Esophagus squamous epithelium (tissue), 4 donors: ENCODE measurements around the gene LPP.
"Not testable (repeated sequence)": the region's sequence is repeated elsewhere in the genome, so short reads cannot be mapped to it uniquely, and the experiment has no call there.

Source experiments
- CTCF ChIP-seq, 6 experiments: fragments of 450-650 bp in 4 of 6; fragments of 200-600 bp in 2 of 6; sonication (generic) in 2 of 6; IDR thresholded peaks; one replicate each; pipeline ENCODE4 v1.5.1; 2016 to 2019; ENCODE audit warnings: antibody characterized with exemption in 6 of 6, mild to moderate bottlenecking in 4 of 6, moderate library complexity in 4 of 6
- POLR2A ChIP-seq, 4 donors: fragments of 450-650 bp; IDR thresholded peaks; one replicate each; pipeline ENCODE4 v1.6.1; 2017; ENCODE audit warnings: antibody characterized with exemption in 4 of 4, mild to moderate bottlenecking in 4 of 4, moderate library complexity in 3 of 4

- not testable (repeated sequence) for TF ChIP-seq CTCF, POLR2A (IDR thresholded peaks at IDR 0.05)
Measured at GRCh38 chr3:188702028-188702427, 548.1 kb downstream of the LPP start.
